Endodermal cell (in vitro differentiated cells): Measurements from ENCODE around the gene CD82. TPM values are rescaled to one million over a fixed set of nuclear protein-coding genes. Genes with fewer than 3 reads are reported as not detected.

Experiments used
- DNase-seq: peaks from one replicate; pipeline ENCODE4 v3.0.0-alpha.2; 2017
- H3K27ac ChIP-seq: 2 replicates; pipeline ENCODE4 v1.5.1; 2013; ENCODE audit warnings: mild to moderate bottlenecking, low read depth, low read length, moderate library complexity
- H3K27me3 ChIP-seq: 2 replicates; pipeline ENCODE4 v1.6.1; 2013; ENCODE audit warnings: mild to moderate bottlenecking, low read length, moderate library complexity; ENCODE audit not compliant: insufficient read depth, control insufficient read depth, poor library complexity, severe bottlenecking
- H3K36me3 ChIP-seq: 2 replicates; pipeline ENCODE4 v1.7.0; 2013; ENCODE audit warnings: mild to moderate bottlenecking, low read length, moderate library complexity; ENCODE audit not compliant: control insufficient read depth, insufficient read depth
- H3K4me1 ChIP-seq: one replicate; pipeline ENCODE4 v1.7.0; 2013; ENCODE audit warnings: low read length; ENCODE audit not compliant: control insufficient read depth, insufficient read depth
- H3K4me3 ChIP-seq: 2 replicates; pipeline ENCODE4 v1.5.1; 2013; ENCODE audit warnings: mild to moderate bottlenecking, low read length, moderate library complexity
- H3K9ac ChIP-seq: 2 replicates; pipeline ENCODE4 v1.6.1; 2013; ENCODE audit warnings: mild to moderate bottlenecking, low read length, moderate library complexity; ENCODE audit not compliant: poor library complexity, severe bottlenecking; ENCODE audit errors: extremely low read depth
- H3K9me3 ChIP-seq: 2 replicates; pipeline ENCODE4 v1.6.1; 2013; ENCODE audit warnings: mild to moderate bottlenecking, low read length, moderate library complexity; ENCODE audit not compliant: control insufficient read depth
- H3K27ac Mint-ChIP-seq: 2 replicates; pipeline ENCODE4 v1.8.0; 2020; ENCODE audit warnings: mixed read lengths
- H3K27me3 Mint-ChIP-seq: 2 replicates; pipeline ENCODE4 v1.8.0; 2021; ENCODE audit warnings: mild to moderate bottlenecking, mixed read lengths; ENCODE audit not compliant: insufficient read depth
- H3K36me3 Mint-ChIP-seq: 2 replicates; pipeline ENCODE4 v1.8.0; 2020; ENCODE audit warnings: low read depth, mixed read lengths
- H3K4me1 Mint-ChIP-seq: 2 replicates; pipeline ENCODE4 v1.8.0; 2020; ENCODE audit warnings: mixed read lengths
- H3K4me3 Mint-ChIP-seq: 2 replicates; pipeline ENCODE4 v1.8.0; 2020; ENCODE audit warnings: mild to moderate bottlenecking, moderate library complexity, mixed read lengths
- H3K9me3 Mint-ChIP-seq: 2 replicates; pipeline ENCODE4 v1.8.0; 2020; ENCODE audit warnings: mild to moderate bottlenecking, mixed read lengths
- WGBS, 2 experiments: methylation state at CpG; one replicate each; pipeline versions ENCODE4 v1.1.5 to v1.1.7; 2013; ENCODE audit warnings: missing lambda C conversion rate in 2 of 2, mixed read lengths in 1 of 2; ENCODE audit not compliant: insufficient coverage in 1 of 2, insufficient read length in 1 of 2; 5-methylcytosine and 5-hydroxymethylcytosine counted together
- total RNA-seq, 2 donors: library from RNA; stranded (reverse); fragmentation: NEBNext Ultra II Directional in 1 of 2; extraction: Animal tissue kit (Norgen Biotek cat#: 25700) in 1 of 2; gene quantifications; 2 replicates in 1 of 2; 3 replicates in 1 of 2; pipeline ENCODE4 v1.2.1, GENCODE V29; 2021
- TF ChIP-seq, protein P1 (sequence below): fragments of 200-600 bp; sonication (generic); conservative IDR thresholded peaks from 2 replicates; pipeline ENCODE4 v1.5.0; 2021; ENCODE audit warnings: antibody characterized with exemption, mild to moderate bottlenecking

Gene CD82
- total RNA-seq, 2 donors from 2014 or later: 1.7 to 3.0 TPM

GRCh38 chr11:44527476-44527875, 38.0 kb upstream of the CD82 start:
- H3K27ac Mint-ChIP-seq: no peak overlapping the region
- H3K4me1 ChIP-seq: no peaks in the 10 kb centered on the region
- 82 to 86% methylated on average over 7 to 10 of the region's 10 CpGs for WGBS, 2 experiments
- no peak overlapping the region for H3K9ac ChIP-seq
- H3K27me3 Mint-ChIP-seq: peaks cover 8% of the 10 kb centered on the region
- DNase-seq: no peak
- no peaks in the 10 kb centered on the region for H3K36me3 ChIP-seq
- H3K4me1 Mint-ChIP-seq: no peaks in the 10 kb centered on the region
- H3K9me3 ChIP-seq: no peaks in the 10 kb centered on the region
- H3K9me3 Mint-ChIP-seq: no peaks in the 10 kb centered on the region
- no peaks in the 10 kb centered on the region for H3K27me3 ChIP-seq
- H3K4me3 ChIP-seq: no peak overlapping the region
- H3K27ac ChIP-seq: no peak overlapping the region
- TF ChIP-seq, protein P1, sequence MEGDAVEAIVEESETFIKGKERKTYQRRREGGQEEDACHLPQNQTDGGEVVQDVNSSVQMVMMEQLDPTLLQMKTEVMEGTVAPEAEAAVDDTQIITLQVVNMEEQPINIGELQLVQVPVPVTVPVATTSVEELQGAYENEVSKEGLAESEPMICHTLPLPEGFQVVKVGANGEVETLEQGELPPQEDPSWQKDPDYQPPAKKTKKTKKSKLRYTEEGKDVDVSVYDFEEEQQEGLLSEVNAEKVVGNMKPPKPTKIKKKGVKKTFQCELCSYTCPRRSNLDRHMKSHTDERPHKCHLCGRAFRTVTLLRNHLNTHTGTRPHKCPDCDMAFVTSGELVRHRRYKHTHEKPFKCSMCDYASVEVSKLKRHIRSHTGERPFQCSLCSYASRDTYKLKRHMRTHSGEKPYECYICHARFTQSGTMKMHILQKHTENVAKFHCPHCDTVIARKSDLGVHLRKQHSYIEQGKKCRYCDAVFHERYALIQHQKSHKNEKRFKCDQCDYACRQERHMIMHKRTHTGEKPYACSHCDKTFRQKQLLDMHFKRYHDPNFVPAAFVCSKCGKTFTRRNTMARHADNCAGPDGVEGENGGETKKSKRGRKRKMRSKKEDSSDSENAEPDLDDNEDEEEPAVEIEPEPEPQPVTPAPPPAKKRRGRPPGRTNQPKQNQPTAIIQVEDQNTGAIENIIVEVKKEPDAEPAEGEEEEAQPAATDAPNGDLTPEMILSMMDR: no peak
- H3K36me3 Mint-ChIP-seq: no peaks in the 10 kb centered on the region
- no peak overlapping the region for H3K4me3 Mint-ChIP-seq

GRCh38 chr11:44528103-44528502, 37.4 kb upstream of the CD82 start:
- Histone ChIP-seq H3K4me3 (no peak overlapping the region), H3K27ac (no peak overlapping the region), H3K9me3 (no peaks in the 10 kb centered on the region), H3K27me3 (no peaks in the 10 kb centered on the region), H3K36me3 (no peaks in the 10 kb centered on the region), H3K9ac (no peak overlapping the region), H3K4me1 (no peaks in the 10 kb centered on the region)
- TF ChIP-seq, protein P1: no peak
- 71 to 73% methylated on average over 7 to 8 of the region's 8 CpGs for WGBS, 2 experiments
- no peak for DNase-seq
- no peaks in the 10 kb centered on the region for H3K4me1 Mint-ChIP-seq
- no peaks in the 10 kb centered on the region for H3K9me3 Mint-ChIP-seq
- H3K27ac Mint-ChIP-seq: no peak overlapping the region
- no peaks in the 10 kb centered on the region for H3K36me3 Mint-ChIP-seq
- H3K4me3 Mint-ChIP-seq: no peak overlapping the region
- peaks cover 6% of the 10 kb centered on the region for H3K27me3 Mint-ChIP-seq

GRCh38 chr11:44528581-44528980, 36.9 kb upstream of the CD82 start:
- Histone ChIP-seq H3K27ac (no peak overlapping the region), H3K4me3 (no peak overlapping the region), H3K9me3 (no peaks in the 10 kb centered on the region), H3K9ac (no peak overlapping the region), H3K36me3 (no peaks in the 10 kb centered on the region), H3K4me1 (no peaks in the 10 kb centered on the region), H3K27me3 (no peaks in the 10 kb centered on the region)
- H3K27ac Mint-ChIP-seq: no peak overlapping the region
- DNase-seq: no peak
- TF ChIP-seq, protein P1: no peak
- H3K4me3 Mint-ChIP-seq: no peak overlapping the region
- H3K36me3 Mint-ChIP-seq: no peaks in the 10 kb centered on the region
- no peaks in the 10 kb centered on the region for H3K4me1 Mint-ChIP-seq
- 90 to 100% methylated on average over 2 of the region's 2 CpGs for WGBS, 2 experiments
- no peaks in the 10 kb centered on the region for H3K9me3 Mint-ChIP-seq
- peaks cover 6% of the 10 kb centered on the region for H3K27me3 Mint-ChIP-seq
